Epithelial cell of esophagus (primary cell): ENCODE measurements around the gene CMTM1.

ENCODE experiments used
- DNase-seq: peaks from one replicate; pipeline ENCODE4 v3.0.0; 2010; ENCODE audit warnings: low read depth
- H3K4me3 ChIP-seq: 2 replicates; pipeline ENCODE4 v1.5.1; 2011; ENCODE audit warnings: mild to moderate bottlenecking, low read length, control low read depth
- CTCF ChIP-seq: IDR thresholded peaks from 2 replicates; pipeline ENCODE4 v1.5.1; 2011; ENCODE audit warnings: low read depth, mild to moderate bottlenecking, low read length, control low read depth, inconsistent platforms; ENCODE audit not compliant: insufficient read depth; ENCODE audit errors: missing control alignments

CMTM1 gene

DNA sequence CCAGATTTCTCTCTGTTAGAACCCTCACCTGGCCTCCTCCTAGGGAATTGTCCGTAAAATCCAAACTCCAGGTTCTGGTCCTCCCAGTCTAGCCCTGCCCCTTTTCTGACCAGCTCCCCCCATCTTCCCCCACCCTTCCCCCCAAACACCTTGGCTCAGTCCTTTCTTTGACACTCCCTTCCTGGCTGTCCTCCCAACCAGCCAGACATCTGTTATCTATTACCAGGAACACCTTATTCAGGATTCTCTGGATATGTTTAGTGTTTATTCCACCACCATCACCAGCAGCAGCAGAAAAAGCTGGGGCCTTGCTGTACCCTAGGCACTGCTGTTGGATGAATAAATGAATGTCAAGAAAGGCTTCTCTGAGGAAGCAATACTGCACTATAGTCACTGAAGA, 34.2 kb downstream of the CMTM1 start:
- no peak for TF ChIP-seq CTCF
- DNase-seq: no peak
- no peak overlapping the region for H3K4me3 ChIP-seq

DNA sequence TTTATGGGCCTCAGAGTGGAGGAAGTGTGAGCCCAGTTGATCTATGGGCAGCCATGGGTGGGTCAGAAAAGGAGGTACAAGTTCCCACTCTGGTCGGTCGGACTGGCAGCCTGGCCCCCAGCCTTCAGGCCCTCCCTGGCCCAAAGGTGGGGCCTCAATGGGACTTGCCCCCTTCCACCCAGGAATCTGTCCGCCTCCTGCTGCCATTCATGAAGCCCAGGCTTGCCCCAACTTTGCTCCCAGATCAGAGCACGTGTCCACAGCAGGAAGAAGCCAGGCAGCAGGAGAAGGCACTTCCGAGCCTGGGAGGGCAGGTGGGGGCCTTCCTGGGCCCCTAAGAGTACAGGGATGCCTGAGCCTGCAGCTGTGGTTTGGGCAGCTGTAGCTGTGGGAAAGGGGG, 35.2 kb downstream of the CMTM1 start:
- no peak for DNase-seq
- no peak overlapping the region for H3K4me3 ChIP-seq
- TF ChIP-seq CTCF: no peak

DNA sequence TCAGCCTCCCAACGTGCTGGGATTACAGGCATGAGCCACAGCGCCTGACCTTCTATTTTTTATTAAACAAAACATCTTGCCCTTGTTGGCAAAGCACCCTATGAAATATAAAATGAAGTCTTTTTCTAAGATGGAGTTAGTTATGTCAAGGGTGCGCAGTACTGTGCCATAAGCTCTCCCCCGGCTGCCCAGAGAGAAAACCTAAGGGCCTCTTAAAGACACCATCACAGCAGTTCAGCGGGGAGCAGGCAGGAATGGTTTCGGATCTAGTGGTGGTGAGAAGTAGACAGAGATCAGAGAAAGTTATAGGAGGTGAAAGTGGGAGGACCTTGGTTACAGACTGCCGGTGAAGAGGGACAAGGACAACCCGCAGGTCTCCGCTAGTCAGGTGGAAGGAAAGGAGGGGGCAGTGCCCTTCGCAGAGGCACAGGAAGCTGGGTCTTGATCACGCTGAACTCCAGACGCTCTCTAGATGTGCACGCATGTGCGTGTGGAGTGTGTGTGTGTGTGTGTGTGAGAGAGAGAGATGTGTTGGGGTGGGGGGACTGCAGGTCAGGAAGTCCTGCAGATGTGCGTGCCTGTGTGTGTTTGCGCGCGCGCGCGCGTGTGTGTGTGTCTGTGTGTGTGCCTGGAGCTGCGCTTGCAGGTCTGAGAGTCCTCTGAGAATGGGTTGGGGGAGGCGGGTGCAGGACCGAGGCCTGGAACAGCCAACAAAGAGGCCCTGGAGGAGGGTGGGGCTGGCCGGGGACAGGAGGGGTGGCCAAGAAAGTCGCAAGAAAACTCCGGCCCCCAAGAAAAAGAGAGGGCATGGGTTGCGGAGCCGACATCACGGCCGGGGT, 37.5 kb downstream of the CMTM1 start:
- no peak for TF ChIP-seq CTCF
- H3K4me3 ChIP-seq: peak overlapping the region; percentile 52

GRCh38 chr16:66604376-66605176, 38.3 kb downstream of the CMTM1 start, which contains the start of gene CMTM3:
Gene CMTM3 (plus strand): TSS chr16:66604704. CDS start chr16:66604806, 102 bp downstream.
- peak; percentile 52 for TF ChIP-seq CTCF
- DNase-seq: peak; percentile 45
- peak within 1 kb of the TSS; percentile 52 for H3K4me3 ChIP-seq

More for the DNA sequence above, 37.5 kb downstream of the CMTM1 start:
- no peak for DNase-seq

- DNase-seq: peak; percentile 32
- H3K4me3 ChIP-seq: peak overlapping the region; percentile 52
- TF ChIP-seq CTCF: no peak
Observed at GRCh38 chr16:66605177-66605978, 39.1 kb downstream of the CMTM1 start.

DNA sequence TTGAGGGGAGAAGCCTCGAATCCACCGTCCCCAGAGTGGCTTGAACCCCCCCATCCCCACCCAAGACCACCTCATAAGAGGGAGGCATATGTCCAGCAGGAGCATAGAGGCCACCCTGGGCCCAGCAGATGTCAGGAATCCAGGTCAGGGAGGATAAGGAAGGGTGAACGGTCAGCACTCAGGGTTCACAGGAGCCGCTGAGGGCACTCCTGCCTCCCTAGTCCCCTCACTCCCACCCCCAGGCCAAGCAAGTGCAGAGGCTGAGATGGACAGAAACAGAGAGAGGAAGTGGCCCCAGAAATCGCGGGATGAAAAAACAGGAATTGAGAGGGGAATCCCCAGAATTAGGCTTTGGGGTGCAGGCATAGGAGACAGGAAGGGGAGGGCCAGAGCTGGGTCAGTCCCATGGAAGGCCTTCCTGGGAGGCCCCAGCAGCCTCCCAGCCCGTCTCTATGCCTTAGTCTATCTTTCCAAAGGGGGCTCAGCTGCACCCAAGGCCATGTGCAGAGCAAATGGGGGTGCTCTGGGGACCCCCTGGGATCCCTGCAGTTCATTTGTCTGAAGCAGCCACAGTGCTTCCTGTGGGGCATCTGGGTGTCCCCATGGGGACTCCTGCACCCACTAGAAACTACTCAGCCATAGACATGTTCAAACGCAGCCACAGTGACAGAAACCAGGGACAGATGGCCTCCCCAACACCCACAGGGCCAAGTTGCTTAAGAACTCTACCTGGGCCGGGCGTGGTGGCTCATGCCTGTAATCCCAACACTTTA, 39.9 kb downstream of the CMTM1 start:
- no peak for DNase-seq
- H3K4me3 ChIP-seq: peak overlapping the region; percentile 52
- TF ChIP-seq CTCF: no peak
